Activated CD4-positive, alpha-beta T cell treated with anti-CD3 and anti-CD28 coated beads, Interleukin-2, amount 10 ng/mL, durations not matched to agents 24 days and 14 days (primary cell): ENCODE measurements around the gene TRMT10A. TPM values are rescaled to one million over a fixed set of nuclear protein-coding genes. Genes with fewer than 3 reads are reported as not detected.

Experiments
- DNase-seq: peaks from one replicate; pipeline ENCODE4 v3.0.0; 2022
- H3K27ac Mint-ChIP-seq: one replicate; pipeline ENCODE4 v1.8.0; 2022; ENCODE audit warnings: mild to moderate bottlenecking, mixed read lengths
- H3K27me3 Mint-ChIP-seq: one replicate; pipeline ENCODE4 v1.8.0; 2022; ENCODE audit warnings: mixed read lengths
- H3K36me3 Mint-ChIP-seq: one replicate; pipeline ENCODE4 v1.8.0; 2022; ENCODE audit warnings: low read depth, mild to moderate bottlenecking, mixed read lengths
- H3K4me1 Mint-ChIP-seq: one replicate; pipeline ENCODE4 v1.8.0; 2021; ENCODE audit warnings: mixed read lengths
- H3K4me3 Mint-ChIP-seq: one replicate; pipeline ENCODE4 v1.8.0; 2022; ENCODE audit warnings: mild to moderate bottlenecking, moderate library complexity, mixed read lengths
- H3K9me3 Mint-ChIP-seq: one replicate; pipeline ENCODE4 v1.8.0; 2021; ENCODE audit warnings: mixed read lengths
- intact Hi-C: fragments of 100-400 bp; cut with micrococcal nuclease; formaldehyde crosslinking; loops from one replicate; pipeline ENCODE4 v1.15.1; 2023
- total RNA-seq: library from RNA; stranded (reverse); gene quantifications from 2 replicates; pipeline ENCODE4 v1.2.3, GENCODE V29; 2022

TRMT10A gene
- total RNA-seq, 1 donor from 2014 or later: 8.6 TPM

DNA sequence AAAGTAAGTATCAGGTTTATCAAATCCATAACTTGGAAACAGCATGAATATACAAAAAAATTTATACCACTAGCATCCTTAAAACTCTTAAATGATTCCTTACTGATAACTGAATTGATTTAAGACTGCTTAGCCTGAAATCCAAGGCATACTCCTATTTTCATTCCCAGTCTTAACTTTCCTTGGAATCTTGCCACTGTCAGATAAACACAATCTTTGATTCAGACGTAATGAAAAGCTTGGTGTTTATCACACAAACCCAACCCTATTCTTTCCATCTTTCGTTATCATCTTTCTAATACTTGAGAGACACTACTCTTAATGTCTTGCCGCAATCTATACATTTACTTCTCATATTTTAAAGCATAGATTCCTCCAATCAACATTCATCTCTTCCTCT, 33.9 kb downstream of the TRMT10A start:
- no peaks in the 10 kb centered on the region for H3K36me3 Mint-ChIP-seq
- H3K27ac Mint-ChIP-seq: no peak overlapping the region
- peaks cover 4% of the 10 kb centered on the region for H3K9me3 Mint-ChIP-seq
- intact Hi-C loops: no loop called here
- no peak for DNase-seq
- no peaks in the 10 kb centered on the region for H3K4me1 Mint-ChIP-seq
- H3K4me3 Mint-ChIP-seq: no peak overlapping the region
- peaks cover 15% of the 10 kb centered on the region for H3K27me3 Mint-ChIP-seq

DNA sequence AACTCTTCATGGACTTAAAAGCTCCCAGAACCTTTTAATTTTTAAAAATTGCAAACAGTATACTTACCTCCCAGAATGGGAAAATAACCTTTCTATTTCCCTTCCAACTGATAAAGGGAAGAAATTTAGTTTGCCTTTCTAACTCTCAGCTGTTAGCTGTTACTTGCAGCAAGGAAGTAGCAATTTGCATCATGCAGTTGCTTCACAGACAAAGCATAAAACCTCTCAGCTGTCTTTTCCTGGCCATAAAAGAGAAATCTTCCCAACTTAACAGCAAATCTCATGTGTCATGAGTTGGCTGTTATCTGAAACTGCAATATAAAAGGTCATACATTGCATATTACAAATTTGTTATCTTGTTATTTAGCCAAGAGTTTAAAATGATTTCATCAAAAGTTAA, 34.6 kb downstream of the TRMT10A start:
- Mint-ChIP-seq H3K4me1 (no peaks in the 10 kb centered on the region), H3K27ac (no peak overlapping the region), H3K36me3 (no peaks in the 10 kb centered on the region), H3K4me3 (no peak overlapping the region), H3K9me3 (peaks cover 4% of the 10 kb centered on the region), H3K27me3 (peaks cover 15% of the 10 kb centered on the region)
- no peak for DNase-seq
- intact Hi-C loops: no loop called here

DNA sequence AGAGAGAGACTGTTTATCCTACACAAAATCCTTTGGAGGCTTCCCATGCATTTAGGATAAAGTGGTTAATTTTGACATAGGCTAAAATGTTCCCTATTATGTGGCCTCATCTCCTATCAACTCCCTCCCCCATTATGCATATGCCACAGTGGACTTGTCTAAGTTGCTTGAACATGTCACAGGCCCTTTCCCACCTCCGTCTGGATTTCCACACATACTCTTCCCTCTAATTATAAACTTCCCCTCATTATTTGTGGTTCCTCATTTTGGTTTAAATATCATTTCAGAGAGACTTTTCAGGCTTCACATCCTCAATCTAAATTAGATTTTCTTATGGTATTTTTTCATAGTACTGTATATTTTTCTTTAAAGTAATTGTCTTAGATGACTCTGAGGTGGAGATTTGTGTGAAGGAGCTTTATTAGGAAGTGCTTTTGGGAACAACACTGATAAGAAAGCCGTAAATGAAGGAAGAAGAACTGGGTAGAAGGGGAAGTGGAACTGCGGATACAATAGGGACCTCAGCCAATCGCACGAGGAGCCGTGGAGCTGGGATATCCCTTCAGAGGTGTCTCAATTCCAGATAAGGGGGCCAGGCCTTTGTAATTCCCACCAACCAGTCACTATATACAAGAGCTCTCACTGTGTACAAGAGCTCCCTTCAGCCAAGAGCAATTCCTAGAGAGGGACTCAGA, 45.1 kb downstream of the TRMT10A start:
- Mint-ChIP-seq H3K27me3 (peaks cover 6% of the 10 kb centered on the region), H3K27ac (no peak overlapping the region), H3K36me3 (no peaks in the 10 kb centered on the region), H3K4me1 (no peaks in the 10 kb centered on the region), H3K9me3 (no peaks in the 10 kb centered on the region), H3K4me3 (no peak overlapping the region)
- no peak for DNase-seq
- intact Hi-C loops: no loop called here

DNA sequence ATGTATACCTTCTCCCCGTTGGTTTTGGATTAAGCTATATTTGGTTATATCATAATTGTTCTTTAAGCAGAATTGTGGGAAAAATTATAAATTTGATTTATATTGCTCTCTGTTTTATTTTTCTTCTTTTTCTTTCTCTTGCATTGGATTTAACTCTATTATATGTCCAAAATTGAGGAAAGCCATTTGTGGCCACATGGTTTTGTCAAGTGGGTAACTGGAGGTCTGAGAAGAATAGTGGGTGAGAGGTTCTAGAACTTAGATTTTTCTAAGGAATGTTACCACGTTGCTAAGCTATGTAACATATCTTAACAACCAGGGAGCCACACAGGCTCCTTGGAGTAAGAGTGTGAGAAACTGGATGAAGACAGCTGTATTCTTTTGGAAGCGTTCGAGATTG, 53.1 kb downstream of the TRMT10A start, which contains the start of gene C4orf17:
C4orf17 (plus strand) TSS at position 301 of the 400 bp plus-strand sequence. CDS start 2,061 bp downstream, outside the sequence.
- intact Hi-C loops: no loop called here
- H3K27ac Mint-ChIP-seq: no peak within 1 kb of the TSS
- no peak within 1 kb of the TSS for H3K4me3 Mint-ChIP-seq
- DNase-seq: no peak
- H3K27me3 Mint-ChIP-seq: peaks cover 4% of the 10 kb centered on the region
- H3K36me3 Mint-ChIP-seq: no peaks in the 10 kb centered on the region
- H3K4me1 Mint-ChIP-seq: peaks cover 28% of the 10 kb centered on the region
- H3K9me3 Mint-ChIP-seq: peaks cover 18% of the 10 kb centered on the region

DNA sequence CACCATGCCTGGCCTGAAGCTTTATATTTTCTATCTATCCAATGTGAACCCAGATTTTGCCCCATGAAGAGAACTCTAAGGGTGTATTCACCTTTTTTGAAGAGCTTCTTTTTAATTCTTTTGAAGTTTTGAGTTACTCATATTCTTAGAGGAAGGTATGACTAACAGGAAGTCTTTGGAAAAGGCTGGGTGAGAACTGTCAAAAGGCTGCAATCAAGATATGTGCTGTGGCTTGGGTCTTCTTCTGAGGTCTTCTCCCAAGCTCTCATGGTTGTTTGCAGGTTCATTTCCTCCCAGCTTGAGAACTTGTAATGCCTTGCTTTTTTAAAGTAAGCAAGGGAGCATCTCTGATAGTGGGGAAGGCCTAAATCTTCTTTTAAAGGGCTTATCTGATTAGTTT, 56.1 kb downstream of the TRMT10A start:
- Mint-ChIP-seq H3K4me1 (peaks cover 34% of the 10 kb centered on the region), H3K27ac (peak overlapping the region; percentile 79), H3K27me3 (no peaks in the 10 kb centered on the region), H3K4me3 (peak overlapping the region; percentile 22), H3K36me3 (no peaks in the 10 kb centered on the region), H3K9me3 (peaks cover 18% of the 10 kb centered on the region)
- peak; percentile 84 for DNase-seq
- intact Hi-C loops: loop anchor here (1.0 to 5.0 kb wide), 5 partner anchors 56 to 905 kb away; partner anchors contain the start of gene H2AZ1

DNA sequence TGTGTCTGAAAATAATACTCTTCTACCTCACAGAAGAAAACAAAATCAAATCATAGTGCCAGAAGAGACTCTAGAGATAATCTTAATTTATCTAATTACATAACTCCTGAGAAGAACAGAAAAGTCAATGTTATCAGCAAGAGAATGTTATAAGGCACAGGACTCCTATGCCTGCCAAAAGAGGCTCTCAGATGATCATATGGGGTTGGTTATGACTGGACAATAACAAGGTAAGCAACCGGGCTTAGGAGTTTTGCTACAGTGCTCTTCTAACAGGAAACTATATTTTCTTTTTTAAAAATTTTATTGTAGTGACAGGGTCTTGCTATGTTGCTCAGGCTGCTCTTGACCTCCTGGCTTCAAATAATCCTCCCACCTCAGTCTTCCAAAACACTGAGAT, 56.5 kb downstream of the TRMT10A start:
- Mint-ChIP-seq H3K27me3 (no peaks in the 10 kb centered on the region), H3K4me1 (peaks cover 34% of the 10 kb centered on the region), H3K27ac (peak overlapping the region; percentile 79), H3K36me3 (no peaks in the 10 kb centered on the region), H3K9me3 (peaks cover 18% of the 10 kb centered on the region), H3K4me3 (peak overlapping the region; percentile 48)
- intact Hi-C loops: loop anchor here (1.0 to 5.0 kb wide), 5 partner anchors 56 to 905 kb away; partner anchors contain the start of gene H2AZ1
- no peak for DNase-seq

DNA sequence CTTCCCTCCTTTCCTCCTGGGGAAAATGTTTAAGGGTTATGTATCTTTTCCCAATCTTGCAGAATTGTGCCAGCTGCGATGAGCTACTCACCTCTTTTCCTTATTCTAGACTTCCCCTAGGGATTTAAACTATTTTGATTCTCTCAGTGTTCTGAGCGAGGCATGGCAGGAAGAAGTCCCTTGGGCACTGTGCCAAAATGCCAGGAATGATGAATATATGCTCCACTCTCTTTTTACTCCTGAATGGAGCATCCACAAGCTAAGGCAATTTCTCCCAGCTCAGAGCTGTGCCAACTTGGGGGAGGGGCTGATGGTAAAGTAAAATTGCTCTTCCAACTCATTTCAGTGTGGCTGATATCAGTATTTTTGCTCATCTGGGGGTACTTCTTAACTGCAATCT, 57.1 kb downstream of the TRMT10A start:
- Mint-ChIP-seq H3K27me3 (no peaks in the 10 kb centered on the region), H3K27ac (peak overlapping the region; percentile 79), H3K4me3 (peak overlapping the region; percentile 48), H3K36me3 (no peaks in the 10 kb centered on the region), H3K4me1 (peaks cover 34% of the 10 kb centered on the region), H3K9me3 (peaks cover 18% of the 10 kb centered on the region)
- no peak for DNase-seq
- intact Hi-C loops: loop anchor here (1.0 to 5.0 kb wide), 5 partner anchors 57 to 904 kb away; partner anchors contain the start of gene H2AZ1

DNA sequence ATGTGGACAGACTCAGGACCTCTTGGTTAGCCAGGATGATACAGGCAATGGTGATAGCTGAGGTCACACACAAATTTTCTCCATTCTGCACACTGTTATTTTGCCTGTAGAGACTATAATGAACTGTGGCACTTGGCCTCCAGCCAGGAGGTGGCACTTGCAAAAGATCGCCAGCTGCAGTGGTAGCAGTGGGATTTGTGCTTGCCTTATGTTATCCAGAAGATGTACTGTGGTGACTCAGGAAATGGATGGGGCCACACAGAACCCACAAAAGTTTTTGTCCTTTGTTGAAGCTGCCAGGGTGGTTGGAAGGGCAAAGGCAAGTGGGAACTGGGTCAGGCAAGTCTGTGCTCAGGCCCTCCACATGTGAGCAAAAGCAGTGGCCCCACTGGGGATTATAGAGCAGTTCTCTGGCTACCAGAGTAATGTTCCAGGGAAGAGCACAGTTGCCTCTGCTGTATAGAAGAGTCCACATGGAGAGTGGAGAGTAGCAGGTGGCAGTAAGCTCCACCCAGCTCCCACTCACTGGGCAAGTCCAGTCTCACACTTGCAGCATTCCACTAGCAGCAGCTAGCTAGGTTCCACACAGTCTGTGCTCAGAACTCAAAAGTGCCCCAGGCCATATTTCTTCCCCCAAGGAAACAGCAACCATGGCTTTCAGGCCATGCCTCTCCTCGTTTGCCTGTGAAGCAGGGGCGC, 58.9 kb downstream of the TRMT10A start:
- H3K36me3 Mint-ChIP-seq: no peaks in the 10 kb centered on the region
- H3K27me3 Mint-ChIP-seq: no peaks in the 10 kb centered on the region
- no peak overlapping the region for H3K27ac Mint-ChIP-seq
- no peak overlapping the region for H3K4me3 Mint-ChIP-seq
- intact Hi-C loops: loop anchor here (5.0 kb wide), 4 partner anchors 342 to 903 kb away; partner anchors contain the start of gene H2AZ1
- DNase-seq: no peak
- H3K9me3 Mint-ChIP-seq: peaks cover 14% of the 10 kb centered on the region
- peaks cover 34% of the 10 kb centered on the region for H3K4me1 Mint-ChIP-seq

Other genes starting within 250 kb of the TRMT10A start
- gene ADH1B, start 242.6 kb downstream of the TRMT10A start, total RNA-seq: not detected in 2 replicates
- gene ADH1C, start 211.3 kb downstream of the TRMT10A start, total RNA-seq: not detected in 2 replicates
- gene ADH7, start 128.7 kb downstream of the TRMT10A start, total RNA-seq: not detected in 2 replicates
- gene C4orf17, start 53.0 kb downstream of the TRMT10A start, total RNA-seq: not detected in 2 replicates
- not detected in 2 replicates for gene MTTP, start 10.8 kb upstream of the TRMT10A start, total RNA-seq
- gene C4orf54, start 93.8 kb upstream of the TRMT10A start, total RNA-seq: not detected in 2 replicates